Trophoblast cell (in vitro differentiated cells and primary cell): ENCODE measurements around the gene PRKACB.
A peak's percentile ranks its signal among the peaks of the same experiment; 100 is the strongest.
"Not testable (repeated sequence)": the region's sequence is repeated elsewhere in the genome, so short reads cannot be mapped to it uniquely, and the experiment has no call there.

ENCODE experiments used
- DNase-seq, 2 donors: peaks; one replicate each; pipeline ENCODE4 v3.0.0-alpha.2; 2016
- H2AFZ ChIP-seq: 2 replicates; pipeline ENCODE4 v1.6.1; 2013; ENCODE audit warnings: low read length, moderate library complexity, mild to moderate bottlenecking; ENCODE audit not compliant: insufficient read depth, poor library complexity
- H2AK5ac ChIP-seq: 2 replicates; pipeline ENCODE4 v1.6.1; 2013; ENCODE audit warnings: mild to moderate bottlenecking, low read length
- H2BK120ac ChIP-seq: 2 replicates; pipeline ENCODE4 v1.6.1; 2013; ENCODE audit warnings: low read length, mild to moderate bottlenecking, moderate library complexity; ENCODE audit not compliant: insufficient read depth, poor library complexity
- H2BK12ac ChIP-seq: 2 replicates; pipeline ENCODE4 v1.6.1; 2013; ENCODE audit warnings: mild to moderate bottlenecking, low read length, moderate library complexity
- H2BK5ac ChIP-seq: 2 replicates; pipeline ENCODE4 v1.6.1; 2013; ENCODE audit warnings: low read length, low read depth, moderate library complexity, mild to moderate bottlenecking; ENCODE audit not compliant: poor library complexity
- H3K14ac ChIP-seq: 2 replicates; pipeline ENCODE4 v1.6.1; 2013; ENCODE audit warnings: mild to moderate bottlenecking, low read length
- H3K18ac ChIP-seq: 2 replicates; pipeline ENCODE4 v1.6.1; 2013; ENCODE audit warnings: mild to moderate bottlenecking, low read length
- H3K23ac ChIP-seq: 2 replicates; pipeline ENCODE4 v1.6.1; 2013; ENCODE audit warnings: low read length
- H3K27ac ChIP-seq: 2 replicates; pipeline ENCODE4 v1.5.1; 2013; ENCODE audit warnings: low read depth, mild to moderate bottlenecking, inconsistent platforms, low read length, moderate library complexity
- H3K27me3 ChIP-seq: 2 replicates; pipeline ENCODE4 v1.6.1; 2013; ENCODE audit warnings: inconsistent platforms, mild to moderate bottlenecking, low read length, moderate library complexity; ENCODE audit not compliant: insufficient read depth
- H3K36me3 ChIP-seq, 2 experiments: 1 replicate in 1 of 2; 2 replicates in 1 of 2; pipeline ENCODE4 v1.6.1; 2013; ENCODE audit warnings: low read length in 2 of 2, mild to moderate bottlenecking in 2 of 2, moderate library complexity in 1 of 2; ENCODE audit not compliant: insufficient read depth in 2 of 2, control insufficient read depth in 1 of 2
- H3K4ac ChIP-seq: 2 replicates; pipeline ENCODE4 v1.6.1; 2013; ENCODE audit warnings: low read depth, mild to moderate bottlenecking, low read length, moderate library complexity
- H3K4me1 ChIP-seq, 2 experiments: 1 replicate in 1 of 2; 2 replicates in 1 of 2; pipeline ENCODE4 v1.6.1; 2013; ENCODE audit warnings: low read length in 2 of 2, mild to moderate bottlenecking in 2 of 2, moderate library complexity in 1 of 2; ENCODE audit not compliant: insufficient read depth in 2 of 2, control insufficient read depth in 1 of 2
- H3K4me2 ChIP-seq: 2 replicates; pipeline ENCODE4 v1.6.1; 2013; ENCODE audit warnings: inconsistent platforms, mild to moderate bottlenecking, low read length, moderate library complexity
- H3K4me3 ChIP-seq: 2 replicates; pipeline ENCODE4 v1.5.1; 2013; ENCODE audit warnings: mild to moderate bottlenecking, low read depth, low read length, inconsistent platforms
- H3K79me1 ChIP-seq: one replicate; pipeline ENCODE4 v1.6.1; 2013; ENCODE audit warnings: low read length
- H3K79me2 ChIP-seq: 2 replicates; pipeline ENCODE4 v1.6.1; 2013; ENCODE audit warnings: low read length, mild to moderate bottlenecking; ENCODE audit not compliant: control insufficient read depth, insufficient read depth, poor library complexity
- H3K9ac ChIP-seq: 2 replicates; pipeline ENCODE4 v1.6.1; 2013; ENCODE audit warnings: mild to moderate bottlenecking, low read length
- H3K9me3 ChIP-seq: 2 replicates; pipeline ENCODE4 v1.6.1; 2013; ENCODE audit warnings: low read depth, mild to moderate bottlenecking, control low read depth, inconsistent platforms, low read length; ENCODE audit not compliant: insufficient read depth
- H4K12ac ChIP-seq: 2 replicates; pipeline ENCODE4 v1.6.1; 2013; ENCODE audit warnings: low read depth, mild to moderate bottlenecking, low read length, moderate library complexity
- H4K8ac ChIP-seq: 2 replicates; pipeline ENCODE4 v1.6.1; 2013; ENCODE audit warnings: low read depth, mild to moderate bottlenecking, low read length, moderate library complexity
- H4K91ac ChIP-seq: one replicate; pipeline ENCODE4 v1.6.1; 2013; ENCODE audit warnings: low read depth, mild to moderate bottlenecking, low read length, moderate library complexity
- WGBS: extraction: QIAGEN DNeasy Blood & Tissue Kit; methylation state at CpG from one replicate; pipeline ENCODE4 v1.1.7; 2013; ENCODE audit warnings: missing lambda C conversion rate; ENCODE audit not compliant: insufficient read length, insufficient coverage; ENCODE audit errors: extremely low coverage; 5-methylcytosine and 5-hydroxymethylcytosine counted together

Gene PRKACB

GRCh38 chr1:84103197-84103992 is 40.7 kb upstream of the PRKACB start:
- no CpG with 5 or more reads among the region's 3 CpGs for whole genome bisulfite sequencing
- no peak overlapping the region for H3K23ac ChIP-seq
- peak overlapping the region; percentile 80 for H3K18ac ChIP-seq
- H3K27ac ChIP-seq, result peak overlapping the region; percentile 75
- H3K4me1 ChIP-seq, result peaks cover 3 to 4% of the 10 kb centered on the region in 2 experiments
- H2AFZ ChIP-seq, result no peak overlapping the region
- H2BK120ac ChIP-seq, result peak overlapping the region; percentile 48
- no peak overlapping the region for H3K4me3 ChIP-seq
- no peak overlapping the region for H3K4me2 ChIP-seq
- DNase-seq, result peak; percentile 13 to 45
- H2BK5ac ChIP-seq, result peak overlapping the region; percentile 82
- H3K9ac ChIP-seq, result no peak overlapping the region
- H2AK5ac ChIP-seq, result no peak overlapping the region
- no peak overlapping the region for H3K14ac ChIP-seq
- peaks cover 5% of the 10 kb centered on the region for H3K79me1 ChIP-seq
- H3K4ac ChIP-seq, result no peak overlapping the region
- no peak overlapping the region for H4K91ac ChIP-seq
- peak overlapping the region; percentile 88 for H2BK12ac ChIP-seq
- no peaks in the 10 kb centered on the region for H3K27me3 ChIP-seq
- no peak overlapping the region for H4K8ac ChIP-seq
- no peak overlapping the region for H4K12ac ChIP-seq
- H3K79me2 ChIP-seq, result no peaks in the 10 kb centered on the region
- no peaks in the 10 kb centered on the region for H3K36me3 ChIP-seq
- H3K9me3 ChIP-seq, result no peaks in the 10 kb centered on the region

GRCh38 chr1:84107538-84107937 is 36.5 kb upstream of the PRKACB start:
- not testable (repeated sequence) for H4K12ac ChIP-seq, DNase-seq, H3K14ac ChIP-seq, H3K23ac ChIP-seq, H3K4me2 ChIP-seq, H4K91ac ChIP-seq, H3K36me3 ChIP-seq, H2BK12ac ChIP-seq, H3K4me3 ChIP-seq, H2BK120ac ChIP-seq, H3K9me3 ChIP-seq, H3K18ac ChIP-seq, H2AK5ac ChIP-seq, H3K4ac ChIP-seq, H3K27ac ChIP-seq, H2BK5ac ChIP-seq, H3K27me3 ChIP-seq, H4K8ac ChIP-seq, H3K4me1 ChIP-seq, H3K9ac ChIP-seq, H3K79me1 ChIP-seq, H2AFZ ChIP-seq, H3K79me2 ChIP-seq
- no CpG with 5 or more reads among the region's 1 CpG for WGBS

GRCh38 chr1:84107955-84108354 is 36.1 kb upstream of the PRKACB start:
- H3K14ac ChIP-seq, result no peak overlapping the region
- H3K4me3 ChIP-seq, result no peak overlapping the region
- H2BK120ac ChIP-seq, result no peak overlapping the region
- H3K27ac ChIP-seq, result no peak overlapping the region
- H3K79me1 ChIP-seq, result peaks cover 3% of the 10 kb centered on the region
- no peak for DNase-seq
- no peak overlapping the region for H4K12ac ChIP-seq
- H3K9ac ChIP-seq, result no peak overlapping the region
- no peak overlapping the region for H2AFZ ChIP-seq
- no peak overlapping the region for H3K23ac ChIP-seq
- H3K4me1 ChIP-seq, result peaks cover 3 to 4% of the 10 kb centered on the region in 2 experiments
- no peak overlapping the region for H4K91ac ChIP-seq
- no peaks in the 10 kb centered on the region for H3K79me2 ChIP-seq
- H3K4ac ChIP-seq, result no peak overlapping the region
- no CpG with 5 or more reads among the region's 2 CpGs for WGBS
- H2AK5ac ChIP-seq, result no peak overlapping the region
- H3K27me3 ChIP-seq, result no peaks in the 10 kb centered on the region
- H4K8ac ChIP-seq, result no peak overlapping the region
- no peak overlapping the region for H2BK12ac ChIP-seq
- H2BK5ac ChIP-seq, result no peak overlapping the region
- no peaks in the 10 kb centered on the region for H3K9me3 ChIP-seq
- no peak overlapping the region for H3K18ac ChIP-seq
- H3K36me3 ChIP-seq, result no peaks in the 10 kb centered on the region
- H3K4me2 ChIP-seq, result no peak overlapping the region

GRCh38 chr1:84108900-84109578 is 35.0 kb upstream of the PRKACB start:
- no peak overlapping the region for H2BK120ac ChIP-seq
- no peak overlapping the region for H3K23ac ChIP-seq
- H3K4me3 ChIP-seq, result no peak overlapping the region
- H3K4me1 ChIP-seq, result no peaks in the 10 kb centered on the region
- no peaks in the 10 kb centered on the region for H3K79me2 ChIP-seq
- H3K4me2 ChIP-seq, result no peak overlapping the region
- H3K4ac ChIP-seq, result no peak overlapping the region
- no peak overlapping the region for H3K18ac ChIP-seq
- WGBS, result no CpG with 5 or more reads among the region's 3 CpGs
- H2AFZ ChIP-seq, result no peak overlapping the region
- H3K14ac ChIP-seq, result no peak overlapping the region
- H3K9ac ChIP-seq, result no peak overlapping the region
- H3K27ac ChIP-seq, result no peak overlapping the region
- H2AK5ac ChIP-seq, result no peak overlapping the region
- no peak for DNase-seq
- H2BK5ac ChIP-seq, result no peak overlapping the region
- no peaks in the 10 kb centered on the region for H3K79me1 ChIP-seq
- no peak overlapping the region for H4K91ac ChIP-seq
- H4K12ac ChIP-seq, result no peak overlapping the region
- H3K27me3 ChIP-seq, result no peaks in the 10 kb centered on the region
- no peak overlapping the region for H2BK12ac ChIP-seq
- H3K9me3 ChIP-seq, result no peaks in the 10 kb centered on the region
- no peaks in the 10 kb centered on the region for H3K36me3 ChIP-seq
- H4K8ac ChIP-seq, result no peak overlapping the region
